M059J (cell line): Measurements from ENCODE around the gene CRACR2B. TPM values are rescaled to one million over a fixed set of nuclear protein-coding genes. Genes with fewer than 3 reads are reported as not detected.

Experiments
- DNase-seq: peaks from one replicate; pipeline ENCODE4 v3.0.0-alpha.2; 2012; ENCODE audit warnings: low read depth
- total RNA-seq: library from RNA; depleted of rRNA; stranded (reverse); fragments of >200 nt; shearing (Covaris generic); gene quantifications from 2 replicates; pipeline ENCODE4 v1.2.3, GENCODE V29; 2014; rRNA removed

CRACR2B gene
- total RNA-seq, 1 experiment from 2014 or later, result 9.6 TPM

DNA sequence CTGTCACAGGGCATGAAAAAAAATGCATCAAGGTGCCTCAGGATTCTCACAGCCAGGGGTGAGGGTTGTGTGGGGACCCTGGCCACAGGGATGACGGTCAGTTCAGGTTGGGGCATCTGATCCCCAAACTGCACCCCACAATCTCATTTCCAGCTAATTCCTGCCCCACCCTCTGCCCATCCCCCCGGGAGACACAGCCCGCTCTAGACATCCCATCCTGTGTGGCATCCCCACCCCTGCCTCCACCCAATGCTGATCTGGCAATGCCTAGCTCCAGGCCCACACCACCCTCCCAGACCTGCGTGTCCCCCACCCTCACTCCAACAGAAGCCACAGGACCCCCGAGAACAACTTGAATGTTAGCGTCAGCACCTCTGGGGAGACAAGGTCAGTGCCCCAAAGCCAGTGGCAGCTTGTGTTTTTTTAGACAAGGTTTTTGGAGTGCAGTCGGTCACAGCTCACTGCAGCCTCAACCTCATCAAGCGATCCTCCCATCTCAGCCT is 40.2 kb downstream of the CRACR2B start:
- DNase-seq, result no peak

DNA sequence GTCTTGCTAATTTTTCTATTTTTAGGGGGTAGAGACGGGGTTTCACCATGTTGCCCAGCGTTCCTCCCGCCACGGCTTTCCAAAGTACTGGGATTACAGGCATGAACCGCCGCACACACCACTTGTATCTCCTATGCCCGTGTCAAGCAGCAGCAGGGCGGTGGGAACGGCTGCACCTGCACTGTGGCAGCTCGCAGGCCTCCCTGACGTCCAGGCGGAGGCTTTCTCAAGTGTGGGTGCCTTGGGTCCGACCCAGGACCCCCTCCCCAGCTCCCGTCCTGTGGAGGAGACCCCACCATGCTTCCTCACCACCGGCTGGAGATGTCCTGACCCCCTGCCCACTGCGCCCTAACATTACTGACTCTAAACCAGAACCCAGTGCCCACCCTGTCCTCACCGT is 40.7 kb downstream of the CRACR2B start:
- no peak for DNase-seq

DNA sequence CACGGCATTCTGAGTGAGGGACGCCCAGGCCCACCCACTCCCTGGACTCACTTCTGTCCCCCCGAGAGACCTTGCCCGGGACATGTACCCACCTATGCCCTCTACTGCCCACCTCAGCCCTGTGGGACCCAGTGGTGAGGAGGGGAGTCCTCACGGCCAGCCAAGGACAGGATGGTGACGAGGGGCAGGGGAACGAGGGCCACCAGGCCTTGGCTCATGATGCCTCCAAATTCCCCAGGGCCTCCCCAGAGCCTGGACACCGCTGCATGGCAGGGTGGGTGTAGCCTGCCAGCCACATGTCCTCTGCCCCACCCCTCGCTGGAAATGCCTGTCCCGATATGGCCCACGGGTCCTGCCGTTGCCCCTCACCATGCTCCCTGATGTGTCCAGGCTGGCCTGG is 41.1 kb downstream of the CRACR2B start:
- DNase-seq, result no peak

DNA sequence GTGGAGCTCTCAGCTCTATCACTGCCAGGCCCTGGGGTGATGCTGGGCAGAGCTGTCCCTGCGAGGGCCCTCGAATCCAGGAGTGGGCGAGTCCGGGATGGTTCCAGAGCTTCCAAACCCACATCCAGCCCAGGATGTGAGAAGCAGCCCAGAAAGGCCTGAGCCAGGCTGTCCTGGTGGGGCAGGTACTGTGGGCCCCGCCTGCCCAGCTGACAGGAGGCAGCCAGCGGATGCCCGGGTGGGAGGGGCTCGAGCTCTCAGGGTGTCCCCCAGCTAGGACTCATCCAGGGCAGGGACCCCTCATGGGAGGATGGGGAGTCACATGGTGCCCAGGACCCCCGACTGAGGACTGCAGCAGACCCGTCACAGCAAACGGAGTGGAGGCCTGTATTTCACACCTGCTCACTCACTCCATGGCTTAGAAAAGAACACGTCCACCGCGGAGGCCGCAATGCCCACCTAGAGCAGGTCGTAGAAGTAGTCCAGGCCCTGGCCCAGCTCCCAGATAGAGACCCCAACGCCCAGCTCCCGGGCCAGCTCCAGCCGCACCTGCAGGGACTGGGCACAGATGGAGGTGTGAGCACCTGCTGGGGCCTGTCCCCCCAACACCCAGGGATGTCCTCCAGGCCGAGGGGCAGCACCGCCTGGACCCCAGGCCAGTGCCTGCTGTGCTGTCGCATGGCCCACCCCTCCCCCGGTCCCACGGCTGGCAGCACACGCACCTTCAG is 41.8 kb downstream of the CRACR2B start:
- no peak for DNase-seq

DNA sequence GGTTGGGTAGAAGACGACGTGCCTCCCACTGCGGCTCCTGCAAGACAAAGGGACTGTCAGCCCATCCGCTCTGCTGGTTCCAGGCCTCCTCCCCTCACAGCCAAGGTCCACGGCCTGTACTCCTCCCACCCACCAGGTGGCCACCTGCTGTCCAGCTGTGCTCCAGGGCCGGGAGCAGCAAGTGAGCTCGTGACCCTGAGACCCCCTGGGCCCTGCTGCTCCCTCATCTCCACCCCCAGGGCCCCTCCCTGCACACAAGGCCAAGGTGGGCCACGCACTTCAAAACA is 42.4 kb downstream of the CRACR2B start:
- no peak for DNase-seq

DNA sequence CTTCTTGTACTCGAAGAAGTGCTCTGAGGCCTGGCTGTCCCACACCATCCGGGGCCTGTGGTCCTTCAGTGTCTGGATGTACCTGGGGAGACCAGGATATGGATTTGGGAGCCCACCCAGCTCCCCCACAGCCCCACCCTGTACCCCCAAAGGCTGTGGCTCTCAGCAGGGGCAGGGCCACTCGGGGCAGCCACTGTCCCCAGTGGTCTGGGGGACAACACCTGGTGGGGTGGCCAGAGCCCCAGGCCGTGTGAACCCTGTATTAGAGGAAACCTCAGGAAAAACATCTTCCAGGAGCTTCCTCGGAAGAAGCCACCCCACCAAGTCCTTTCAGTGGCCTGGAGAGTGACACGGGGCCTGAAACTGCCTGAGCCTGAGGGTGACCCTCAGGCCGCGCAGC is 42.7 kb downstream of the CRACR2B start:
- no peak for DNase-seq

DNA sequence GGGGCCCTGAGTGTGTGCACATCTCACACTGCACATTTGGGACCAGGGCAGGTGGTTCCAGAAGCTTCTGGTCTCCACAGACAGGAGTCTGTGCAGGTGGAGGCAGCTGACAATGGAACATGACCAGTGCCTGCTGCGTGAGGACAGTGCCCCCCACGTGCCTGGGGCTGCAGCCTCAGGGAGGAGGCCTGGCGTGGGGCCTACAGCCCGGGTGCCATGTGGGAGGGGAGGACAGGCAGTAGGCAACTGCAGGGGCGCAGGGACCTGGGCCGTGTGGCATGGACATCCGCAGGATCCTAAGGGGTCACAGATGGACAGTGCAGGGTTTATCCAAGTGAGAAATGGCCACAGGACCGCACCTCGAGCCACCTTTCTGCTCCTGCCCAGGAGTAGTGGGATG is 43.8 kb downstream of the CRACR2B start:
- no peak for DNase-seq

DNA sequence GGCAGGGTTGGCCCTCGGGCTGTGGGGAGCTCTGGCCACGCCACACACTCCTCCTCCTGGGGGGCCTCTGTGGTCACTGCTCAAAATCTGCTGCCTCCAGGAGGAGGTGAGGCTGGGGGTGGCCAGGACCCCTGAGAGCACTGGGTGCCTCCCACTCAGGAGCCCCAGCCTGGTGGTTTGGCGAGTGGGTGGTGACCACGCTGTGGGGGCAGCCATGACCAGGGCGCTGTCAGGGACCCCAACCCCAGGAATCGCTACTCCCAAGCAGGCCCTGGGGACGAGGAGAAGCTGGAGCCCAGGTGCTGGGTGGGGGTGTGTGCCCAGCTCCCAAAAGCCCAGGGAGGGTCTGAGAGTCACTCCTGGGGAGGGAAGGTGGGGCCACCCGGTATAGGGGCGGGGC is 45.1 kb downstream of the CRACR2B start:
- DNase-seq, result no peak

DNA sequence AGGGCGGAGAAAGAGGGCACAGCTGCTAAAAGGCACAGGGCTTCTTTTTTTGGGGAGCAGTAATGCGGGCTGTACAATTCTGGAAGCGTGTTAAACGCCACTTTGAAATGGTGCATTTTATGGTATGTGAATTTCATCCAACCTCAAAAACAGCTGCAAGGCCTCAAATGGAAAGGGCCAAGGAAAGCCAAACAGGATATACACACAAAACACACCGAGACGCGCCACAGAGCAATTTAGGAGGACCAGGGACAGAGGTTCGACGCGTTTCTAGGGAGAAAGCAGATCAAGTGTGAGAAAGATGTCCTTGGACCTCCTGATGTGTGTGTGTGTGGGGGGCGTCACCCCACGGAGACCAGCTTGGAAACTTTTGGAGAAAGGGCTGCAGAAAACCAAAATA is 46.0 kb downstream of the CRACR2B start:
- no peak for DNase-seq

DNA sequence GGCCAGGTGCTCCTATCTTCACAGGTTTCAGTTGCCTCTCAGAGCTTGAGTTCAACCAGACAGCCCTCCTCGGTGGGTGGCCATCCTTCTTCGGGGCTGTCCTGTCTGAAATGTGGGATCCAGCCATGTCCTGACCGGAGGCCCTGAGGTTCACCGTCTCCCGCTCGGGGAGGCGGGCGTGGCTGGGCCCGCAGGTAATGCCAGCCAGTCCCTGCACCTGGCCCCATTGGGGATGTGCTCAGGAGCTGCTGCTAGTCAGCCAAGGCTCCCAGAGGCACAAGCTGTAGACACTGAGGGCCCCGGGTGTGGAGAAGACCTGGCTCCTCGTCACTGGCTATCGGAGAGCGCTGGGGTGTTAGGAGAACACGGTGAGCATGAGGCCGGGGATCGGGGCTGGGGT is 47.5 kb downstream of the CRACR2B start:
- DNase-seq, result no peak

DNA sequence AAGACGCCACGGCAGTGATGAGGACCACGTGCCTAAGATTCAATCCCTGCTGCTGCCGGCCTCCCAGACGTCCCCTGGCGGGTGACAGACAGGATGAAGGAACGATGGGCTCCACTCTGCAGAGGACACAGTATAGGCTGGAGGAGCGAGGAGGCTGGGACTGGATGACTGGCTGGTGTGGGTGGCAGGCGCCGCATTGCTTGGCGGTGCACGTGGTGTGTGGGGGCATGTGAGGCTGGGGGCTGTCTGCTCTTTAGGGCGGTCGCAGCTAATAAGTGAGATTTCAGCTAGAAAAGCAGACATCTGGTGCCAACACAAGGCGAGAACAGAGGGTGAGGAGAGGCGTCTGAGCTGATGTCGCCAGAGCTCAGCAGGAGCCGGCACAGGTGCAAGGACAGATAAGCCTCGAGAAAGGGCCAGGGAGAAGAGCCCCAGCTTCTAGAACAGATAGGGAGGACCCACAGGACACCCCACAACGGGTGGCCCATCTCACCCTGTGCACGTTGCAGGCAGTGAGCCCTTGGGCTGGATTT is 48.1 kb downstream of the CRACR2B start:
- no peak for DNase-seq

DNA sequence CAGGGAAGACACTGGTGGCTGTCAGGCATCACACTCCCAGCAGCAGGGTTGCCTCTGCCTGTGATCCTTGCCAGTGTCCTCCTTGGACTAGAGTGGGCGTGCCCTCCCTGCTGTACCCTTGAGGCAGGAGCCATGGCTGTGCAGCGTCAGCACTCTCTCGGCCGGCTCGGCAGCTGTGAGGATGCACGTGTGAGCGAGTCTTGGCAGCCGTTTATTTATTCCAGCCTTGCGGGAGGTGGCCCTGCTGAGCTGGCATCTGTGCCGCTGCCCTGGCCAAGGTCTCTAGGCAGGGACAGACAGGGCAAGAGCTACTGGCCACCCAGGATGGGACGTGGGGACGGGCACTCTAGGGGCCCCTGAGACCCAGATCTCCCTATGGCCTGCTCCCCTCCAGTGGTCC is 48.8 kb downstream of the CRACR2B start:
- DNase-seq, result no peak

DNA sequence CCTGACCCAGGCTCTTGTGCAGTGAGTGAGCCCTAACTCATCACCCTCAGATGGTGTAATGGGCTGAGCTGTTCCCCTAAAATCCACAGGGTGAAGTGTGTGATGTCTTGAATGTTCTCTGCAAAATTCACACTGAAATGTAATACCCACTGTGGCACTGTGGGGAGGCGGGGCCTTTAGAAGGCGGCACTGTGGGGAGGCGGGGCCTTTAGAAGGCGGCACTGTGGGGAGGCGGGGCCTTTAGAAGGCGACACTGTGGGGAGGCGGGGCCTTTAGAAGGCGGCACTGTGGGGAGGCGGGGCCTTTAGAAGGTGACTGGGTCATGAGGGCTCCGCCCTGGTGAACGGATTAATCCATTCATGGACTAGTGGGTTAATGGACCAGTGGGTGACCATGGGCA is 49.8 kb downstream of the CRACR2B start:
- DNase-seq, result no peak

DNA sequence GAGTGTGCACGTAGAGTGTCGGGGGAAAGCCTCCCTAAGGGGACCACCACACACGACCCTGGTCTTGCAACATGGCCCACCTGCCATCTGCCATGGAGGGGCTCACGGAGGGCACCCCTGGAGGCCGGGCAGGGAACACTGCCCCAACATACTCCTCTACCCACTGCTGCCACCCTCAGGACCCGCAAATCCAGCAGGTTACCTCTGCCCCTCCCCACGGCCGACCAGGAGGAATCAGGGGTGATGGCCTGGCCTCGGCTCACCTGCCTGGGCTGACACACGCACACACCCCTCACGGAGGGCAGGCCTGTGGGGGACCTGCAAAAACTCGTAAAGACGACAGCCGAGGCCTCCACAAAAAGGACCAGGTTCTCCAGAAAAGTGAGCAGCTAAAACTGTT is 52.7 kb downstream of the CRACR2B start:
- no peak for DNase-seq

Other genes with a start within 250 kb of the CRACR2B start
- not detected in 2 replicates for gene IRF7, start 212.0 kb upstream of the CRACR2B start, total RNA-seq
- gene CDHR5, start 203.0 kb upstream of the CRACR2B start, total RNA-seq, result not detected in 2 replicates
- gene SCT, start 200.7 kb upstream of the CRACR2B start, total RNA-seq, result not detected in 2 replicates
- gene DRD4, start 190.7 kb upstream of the CRACR2B start, total RNA-seq, result not detected in 2 replicates
- gene DEAF1, start 132.7 kb upstream of the CRACR2B start, total RNA-seq, result 31.0 and 50.8 TPM in 2 replicates
- gene TMEM80, start 132.1 kb upstream of the CRACR2B start, total RNA-seq, result 7.9 and 14.9 TPM in 2 replicates
- 4.9 and 10.6 TPM in 2 replicates for gene EPS8L2, start 121.7 kb upstream of the CRACR2B start, total RNA-seq
- 247 and 252 TPM in 2 replicates for gene TALDO1, start 80.5 kb upstream of the CRACR2B start, total RNA-seq
- 22.5 and 25.6 TPM in 2 replicates for gene GATD1, start 50.4 kb upstream of the CRACR2B start, total RNA-seq
- not detected in 2 replicates for gene CEND1, start 37.8 kb upstream of the CRACR2B start, total RNA-seq
- 7.5 and 26.5 TPM in 2 replicates for gene SLC25A22, start 29.6 kb upstream of the CRACR2B start, total RNA-seq
- 3.3 and 8.2 TPM in 2 replicates for gene PIDD1, start 22.7 kb upstream of the CRACR2B start, total RNA-seq
- 714 and 877 TPM in 2 replicates for gene RPLP2, start 18.0 kb upstream of the CRACR2B start, total RNA-seq
- 27.8 and 50.0 TPM in 2 replicates for gene PNPLA2, start 9.0 kb upstream of the CRACR2B start, total RNA-seq
- 588 and 642 TPM in 2 replicates for gene CD151, start 5.0 kb downstream of the CRACR2B start, total RNA-seq
- 147 and 201 TPM in 2 replicates for gene POLR2L, start 14.6 kb downstream of the CRACR2B start, total RNA-seq
- gene TSPAN4, start 14.9 kb downstream of the CRACR2B start, total RNA-seq, result 207 and 240 TPM in 2 replicates
- 88.2 and 92.6 TPM in 2 replicates for gene CHID1, start 82.9 kb downstream of the CRACR2B start, total RNA-seq
- gene AP2A2, start 98.0 kb downstream of the CRACR2B start, total RNA-seq, result 40.9 and 49.3 TPM in 2 replicates
- not detected in 2 replicates for gene MUC6, start 208.8 kb downstream of the CRACR2B start, total RNA-seq
- gene MUC2, start 247.0 kb downstream of the CRACR2B start, total RNA-seq, result not detected in 2 replicates